Neural cell (in vitro differentiated cells): Measurements from ENCODE around the gene PMIS2. TPM values are rescaled to one million over a fixed set of nuclear protein-coding genes. Genes with fewer than 3 reads are reported as not detected.

ENCODE experiments used
- H2AFZ ChIP-seq: fragments of 200-600, 300-800 bp; sonication (generic), shearing (Covaris generic); 2 replicates; pipeline ENCODE4 v1.6.0; 2014; ENCODE audit warnings: low read depth, mild to moderate bottlenecking, antibody characterized with exemption, low read length, moderate library complexity
- H3F3A ChIP-seq: fragments of 200-600 bp; shearing (Covaris generic); 2 replicates; pipeline ENCODE4 v1.6.1; 2016; ENCODE audit warnings: mild to moderate bottlenecking, moderate library complexity, mixed read lengths, antibody characterized with exemption, low read length; ENCODE audit not compliant: insufficient read depth, poor library complexity, severe bottlenecking
- H3K27ac ChIP-seq: fragments of 200-600, 300-800 bp; sonication (generic), shearing (Covaris generic); 2 replicates; pipeline ENCODE4 v1.5.1; 2014; ENCODE audit warnings: mild to moderate bottlenecking, low read length, moderate library complexity
- H3K27me3 ChIP-seq: fragments of 300-800, 200-600 bp; sonication (generic), shearing (Covaris generic); 2 replicates; pipeline ENCODE4 v1.6.0; 2014; ENCODE audit warnings: mild to moderate bottlenecking, low read depth, low read length, moderate library complexity; ENCODE audit not compliant: insufficient read depth
- H3K36me3 ChIP-seq: fragments of 300-800, 200-600 bp; sonication (generic), shearing (Covaris generic); 2 replicates; pipeline ENCODE4 v1.5.1; 2014; ENCODE audit warnings: mild to moderate bottlenecking, antibody characterized with exemption, low read length, moderate library complexity; ENCODE audit not compliant: insufficient read depth
- H3K4me2 ChIP-seq: fragments of 300-800, 200-600 bp; sonication (generic), shearing (Covaris generic); 2 replicates; pipeline ENCODE4 v1.6.0; 2014; ENCODE audit warnings: mild to moderate bottlenecking, low read length
- H3K4me3 ChIP-seq: fragments of 300-800, 200-600 bp; sonication (generic), shearing (Covaris generic); 2 replicates; pipeline ENCODE4 v1.5.1; 2014; ENCODE audit warnings: mild to moderate bottlenecking, low read length, moderate library complexity
- H3K79me2 ChIP-seq: fragments of 200-600 bp; shearing (Covaris generic); replicated peaks from 2 replicates; pipeline ENCODE4 v1.6.0; 2014; ENCODE audit warnings: mild to moderate bottlenecking, low read length, moderate library complexity; ENCODE audit not compliant: insufficient read depth
- H3K9ac ChIP-seq: fragments of 300-800, 200-600 bp; sonication (generic), shearing (Covaris generic); 2 replicates; pipeline ENCODE4 v1.6.1; 2016; ENCODE audit warnings: mild to moderate bottlenecking, low read length, mixed read lengths
- H3K9me2 ChIP-seq: fragments of 200-600 bp; shearing (Covaris generic); 2 replicates; pipeline ENCODE4 v1.6.1; 2016; ENCODE audit warnings: mild to moderate bottlenecking, low read length, mixed read lengths; ENCODE audit not compliant: insufficient read depth
- H3K9me3 ChIP-seq: fragments of 200-600, 300-800 bp; sonication (generic), shearing (Covaris generic); 2 replicates; pipeline ENCODE4 v1.6.1; 2016; ENCODE audit warnings: mild to moderate bottlenecking, mixed run types, low read length, moderate library complexity, mixed read lengths
- H4K20me1 ChIP-seq: fragments of 200-600 bp; shearing (Covaris generic); 2 replicates; pipeline ENCODE4 v1.6.1; 2016; ENCODE audit warnings: mild to moderate bottlenecking, mixed run types; ENCODE audit not compliant: insufficient read depth
- CTCF ChIP-seq: fragments of 450-650 bp; IDR thresholded peaks from 2 replicates; pipeline ENCODE4 v1.5.1; 2014; ENCODE audit warnings: antibody characterized with exemption, mild to moderate bottlenecking, moderate library complexity; ENCODE audit not compliant: poor library complexity, severe bottlenecking
- EP300 ChIP-seq: fragments of 450-650 bp; conservative IDR thresholded peaks from 2 replicates; pipeline ENCODE4 v1.6.1; 2014; ENCODE audit warnings: antibody characterized with exemption, mild to moderate bottlenecking, moderate library complexity; ENCODE audit not compliant: poor library complexity, severe bottlenecking
- EZH2 ChIP-seq: fragments of 200-600, 300-800 bp; shearing (Covaris generic), sonication (generic); IDR thresholded peaks from 2 replicates; pipeline ENCODE4 v1.6.1; 2014; ENCODE audit warnings: antibody characterized with exemption, low read length, borderline replicate concordance, mild to moderate bottlenecking; ENCODE audit not compliant: insufficient read depth, poor library complexity, severe bottlenecking
- MXI1 ChIP-seq: fragments of 450-650 bp; conservative IDR thresholded peaks from 2 replicates; pipeline ENCODE4 v1.6.1; 2014; ENCODE audit warnings: antibody characterized with exemption, mild to moderate bottlenecking; ENCODE audit not compliant: poor library complexity, severe bottlenecking
- POLR2AphosphoS5 ChIP-seq: IDR thresholded peaks from 2 replicates; pipeline ENCODE4 v1.6.1; 2012
- RAD21 ChIP-seq: fragments of 450-650 bp; conservative IDR thresholded peaks from 2 replicates; pipeline ENCODE4 v1.6.1; 2014; ENCODE audit warnings: antibody characterized with exemption, mild to moderate bottlenecking, moderate library complexity
- REST ChIP-seq: IDR thresholded peaks from 2 replicates; pipeline ENCODE4 v1.6.1; 2012; ENCODE audit warnings: borderline replicate concordance
- SMC3 ChIP-seq: fragments of 450-650 bp; conservative IDR thresholded peaks from 2 replicates; pipeline ENCODE4 v1.6.1; 2014; ENCODE audit warnings: antibody characterized with exemption, mild to moderate bottlenecking, moderate library complexity; ENCODE audit not compliant: poor library complexity
- TAF1 ChIP-seq: IDR thresholded peaks from 2 replicates; pipeline ENCODE4 v1.6.1; 2012; ENCODE audit warnings: low read depth
- polyA plus RNA-seq: library from polyadenylated mRNA; depleted of rRNA; stranded (reverse); fragments of >200 nt; gene quantifications from 2 replicates; pipeline ENCODE4 v1.2.3, GENCODE V29; 2014

The PMIS2 gene
- polyA plus RNA-seq, 1 donor from 2014 or later: not detected

GRCh38 chr19:35563207-35563829 is 22.7 kb upstream of the PMIS2 start, which contains the start of gene ATP4A:
TSS of gene ATP4A (minus strand) at chr19:35563658. CDS start at chr19:35563629, 29 bp downstream.
- H3K79me2 ChIP-seq: no peaks in the 10 kb centered on the region
- H2AFZ ChIP-seq: no peak within 1 kb of the TSS
- no peaks in the 10 kb centered on the region for H3F3A ChIP-seq
- H3K9me2 ChIP-seq: no peaks in the 10 kb centered on the region
- no peak within 1 kb of the TSS for H3K4me2 ChIP-seq
- TF ChIP-seq POLR2AphosphoS5 (no peak), EP300 (no peak), EZH2 (no peak), REST (no peak), SMC3 (no peak), TAF1 (no peak), MXI1 (no peak), CTCF (no peak), RAD21 (no peak)
- no peaks in the 10 kb centered on the region for H3K36me3 ChIP-seq
- H3K27me3 ChIP-seq: peaks cover 19% of the 10 kb centered on the region
- no peak within 1 kb of the TSS for H3K9ac ChIP-seq
- H4K20me1 ChIP-seq: no peaks in the 10 kb centered on the region
- no peak within 1 kb of the TSS for H3K4me3 ChIP-seq
- H3K9me3 ChIP-seq: no peaks in the 10 kb centered on the region
- no peak within 1 kb of the TSS for H3K27ac ChIP-seq

GRCh38 chr19:35565016-35565856 is 20.7 kb upstream of the PMIS2 start:
- Histone ChIP-seq H4K20me1 (no peaks in the 10 kb centered on the region), H3K4me2 (no peak overlapping the region), H3K27me3 (peaks cover 2% of the 10 kb centered on the region), H2AFZ (no peak overlapping the region), H3K27ac (no peak overlapping the region), H3K79me2 (no peaks in the 10 kb centered on the region), H3F3A (no peaks in the 10 kb centered on the region), H3K9ac (no peak overlapping the region), H3K36me3 (no peaks in the 10 kb centered on the region), H3K9me2 (no peaks in the 10 kb centered on the region), H3K4me3 (no peak overlapping the region), H3K9me3 (no peaks in the 10 kb centered on the region)
- TF ChIP-seq SMC3 (no peak), EZH2 (no peak), MXI1 (no peak), TAF1 (no peak), RAD21 (no peak), POLR2AphosphoS5 (no peak), EP300 (no peak), REST (no peak)
